ENCODE measurements around the gene CHST13.

- TF ChIP-seq ZBTB33 (IDR thresholded peaks at IDR 0.05; ENCODE audit: extremely low read depth, insufficient replicate concordance, low read length) (no peak), MAX (IDR thresholded peaks at IDR 0.05) (no peak), REST (IDR thresholded peaks at IDR 0.05; ENCODE audit: low read depth) (no peak), CEBPB (IDR thresholded peaks at IDR 0.05; ENCODE audit: low read depth) (no peak), POLR2AphosphoS5 (IDR thresholded peaks at IDR 0.05; ENCODE audit: low read depth, low read length) (no peak), CTCF (IDR thresholded peaks at IDR 0.05 in 2 of 3, conservative IDR thresholded peaks at IDR 0.05 in 1 of 3; ENCODE audit: borderline replicate concordance in 1 of 3, insufficient read depth in 1 of 3, low read depth in 2 of 3, low read length in 2 of 3) (no peak), ELF1 (IDR thresholded peaks at IDR 0.05; ENCODE audit: borderline replicate concordance, low read depth) (no peak), ATF3 (IDR thresholded peaks at IDR 0.05) (no peak), EZH2 (IDR thresholded peaks at IDR 0.05) (no peak), POLR2A (IDR thresholded peaks at IDR 0.05; ENCODE audit: borderline replicate concordance, extremely low read depth, insufficient read depth, insufficient read length) (no peak), SRF (IDR thresholded peaks at IDR 0.05; ENCODE audit: low read depth) (no peak), ZNF274 (IDR thresholded peaks at IDR 0.05; ENCODE audit: low read depth, low read length) (no peak), RAD21 (IDR thresholded peaks at IDR 0.05; ENCODE audit: low read depth) (no peak)
Measured at GRCh38 chr3:126496894-126497850, 26.8 kb upstream of the CHST13 start.

All from HCT116 (cell line).